Stimulated activated CD8-positive, alpha-beta memory T cell treated with anti-CD3 and anti-CD28 coated beads, Interleukin-7, amount 100 ng/mL, for 24 hours (primary cell): ENCODE results near the gene RSPH10B.
"Not testable (repeated sequence)": the region's sequence is repeated elsewhere in the genome, so short reads cannot be mapped to it uniquely, and the experiment has no call there.

Experiments
- DNase-seq: peaks from one replicate; pipeline ENCODE4 v3.0.0-alpha.2; 2020; ENCODE audit warnings: low read depth

RSPH10B gene

DNA sequence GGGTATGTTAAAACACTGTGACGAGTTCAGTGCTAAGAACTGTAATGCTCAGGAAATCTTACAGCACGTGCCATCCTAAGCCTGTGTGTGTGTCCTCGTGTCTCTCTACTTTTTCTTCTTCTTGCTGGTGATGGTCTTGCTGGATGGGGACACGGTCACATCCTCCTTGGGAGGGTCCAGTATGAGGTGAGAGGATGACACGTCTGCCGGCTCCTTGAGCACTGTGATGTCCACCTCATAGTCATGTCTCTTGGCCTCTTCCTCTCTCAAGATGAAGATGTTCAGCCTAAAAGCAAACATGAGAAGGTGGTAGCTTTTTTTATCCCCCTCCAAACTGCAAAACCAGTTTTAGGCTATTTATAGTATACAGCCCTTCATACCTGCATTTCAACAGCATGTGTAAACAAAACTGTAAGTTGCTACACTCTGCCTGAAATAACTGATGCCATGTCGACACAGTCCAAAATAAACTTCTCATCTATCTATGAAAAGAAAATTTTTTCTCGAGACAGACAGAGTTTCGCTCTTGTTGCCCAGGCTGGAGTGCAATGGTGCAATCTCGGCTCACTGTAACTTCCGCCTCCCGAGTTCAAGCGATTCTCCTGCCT, 44.1 kb downstream of the RSPH10B start:
- DNase-seq, result not testable (repeated sequence)

DNA sequence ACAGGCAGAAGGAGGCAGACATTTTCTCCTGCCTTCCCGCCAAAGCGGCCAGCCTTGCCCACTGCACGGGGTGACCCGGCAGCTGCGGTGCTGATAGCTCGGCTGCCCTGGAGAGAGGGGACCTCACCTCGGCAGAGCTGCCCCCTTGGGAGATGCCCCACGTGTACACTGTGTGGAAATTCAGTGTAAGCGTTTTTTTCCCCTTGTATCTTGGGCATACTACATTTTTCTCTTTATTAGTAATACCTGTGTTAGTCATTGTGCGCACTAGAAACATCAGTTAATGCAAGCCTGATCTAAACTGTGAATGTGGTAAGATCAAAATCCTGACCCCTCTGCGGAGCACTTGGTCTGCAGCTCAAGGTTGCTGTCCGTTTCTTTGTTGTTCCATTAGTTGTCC, 45.9 kb downstream of the RSPH10B start:
- DNase-seq, result not testable (repeated sequence)

DNA sequence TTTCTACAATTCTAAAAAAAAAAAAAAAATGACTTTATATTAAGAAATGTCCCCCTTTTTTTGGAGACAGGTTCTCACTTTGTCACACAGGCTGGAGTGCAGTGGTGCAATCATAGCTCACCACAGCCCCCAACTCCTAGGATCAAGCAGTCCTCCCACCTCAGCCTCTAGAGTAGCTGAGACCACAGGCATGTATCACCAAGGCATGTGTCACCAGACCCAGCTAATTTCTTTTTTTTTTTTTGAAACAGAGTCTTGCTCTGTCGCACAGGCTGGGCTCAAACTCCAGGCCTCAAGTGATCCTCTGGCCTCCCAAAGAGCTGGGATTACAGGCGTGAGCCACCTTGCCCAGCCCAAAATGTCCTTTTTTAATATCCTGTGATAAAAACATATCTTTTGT, 46.3 kb downstream of the RSPH10B start:
- not testable (repeated sequence) for DNase-seq

DNA sequence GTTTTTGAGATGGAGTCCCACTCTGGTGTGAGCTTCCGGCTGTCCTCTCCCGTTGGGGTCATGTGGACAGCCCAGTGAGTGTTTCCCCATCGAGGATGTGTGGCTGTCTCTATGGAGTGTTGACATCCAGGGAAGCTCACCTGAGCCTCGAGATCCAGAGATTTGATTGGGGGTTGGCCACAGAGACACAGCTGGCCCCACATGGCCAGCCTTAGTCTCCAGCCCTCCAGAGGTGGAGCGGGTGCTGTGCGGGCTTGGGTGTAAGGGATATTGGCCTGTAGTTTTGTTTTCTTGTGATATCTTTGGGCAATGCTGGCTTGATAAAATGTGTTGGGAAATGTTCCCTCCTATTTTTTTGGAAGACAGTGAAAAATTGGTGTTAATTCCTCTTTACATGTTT, 54.0 kb downstream of the RSPH10B start:
- DNase-seq, result not testable (repeated sequence)

DNA sequence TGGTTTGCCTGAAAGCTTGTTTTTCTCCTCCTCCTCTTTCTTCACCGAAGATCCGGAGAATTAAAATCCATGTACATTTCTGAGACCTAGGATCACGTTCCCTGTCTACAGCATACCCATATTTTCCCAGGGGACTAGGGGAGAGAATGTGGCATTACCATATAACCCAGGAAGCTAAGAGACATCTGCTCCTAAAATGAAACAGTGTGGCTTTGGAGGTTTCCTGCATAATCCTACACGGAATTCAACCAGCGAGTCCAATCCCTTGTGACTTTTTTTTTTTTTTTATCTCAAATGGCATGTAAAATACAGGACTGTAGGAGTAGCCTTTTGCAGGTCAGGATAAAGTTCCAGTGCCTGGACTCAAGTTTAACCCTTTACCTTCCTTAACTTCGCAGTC, 61.7 kb downstream of the RSPH10B start:
- not testable (repeated sequence) for DNase-seq

DNA sequence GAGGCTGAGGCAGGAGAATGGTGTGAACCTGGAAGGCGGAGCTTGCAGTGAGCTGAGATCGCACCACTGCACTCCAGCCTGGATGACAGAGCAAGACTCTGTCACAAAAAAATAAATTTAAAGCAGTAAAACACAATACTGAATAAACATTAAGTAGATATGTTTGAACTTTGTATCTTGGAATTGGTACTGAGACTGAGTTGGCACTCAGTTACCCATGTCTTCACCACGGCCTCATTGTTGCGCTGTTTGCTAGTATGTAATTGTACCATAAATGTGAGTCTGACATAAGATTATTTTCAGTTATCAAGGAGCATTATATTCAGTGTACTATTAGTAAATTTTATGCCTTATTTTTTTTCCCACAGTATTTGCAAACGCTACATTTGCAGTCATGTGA, 65.8 kb downstream of the RSPH10B start:
- DNase-seq, result not testable (repeated sequence)

DNA sequence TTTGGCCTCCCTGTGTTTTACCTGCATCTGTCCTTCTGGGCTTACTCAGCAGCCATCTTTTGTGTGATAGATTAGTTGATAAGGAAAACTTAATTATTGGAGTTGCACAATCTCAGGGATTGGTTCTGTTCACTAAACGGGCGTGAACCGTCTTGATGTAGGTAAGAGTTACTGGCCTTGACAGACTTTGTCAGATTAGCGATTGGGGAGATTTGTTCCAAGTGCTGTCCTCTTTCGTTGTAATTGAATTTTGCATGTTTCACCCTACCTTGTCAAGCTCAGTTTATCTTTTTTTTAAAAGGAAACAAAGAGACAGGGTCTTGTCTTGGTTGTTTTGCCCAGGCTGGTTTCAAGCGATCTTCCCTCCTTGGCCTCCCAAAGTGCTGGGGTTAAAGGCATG, 67.5 kb downstream of the RSPH10B start:
- DNase-seq, result not testable (repeated sequence)

DNA sequence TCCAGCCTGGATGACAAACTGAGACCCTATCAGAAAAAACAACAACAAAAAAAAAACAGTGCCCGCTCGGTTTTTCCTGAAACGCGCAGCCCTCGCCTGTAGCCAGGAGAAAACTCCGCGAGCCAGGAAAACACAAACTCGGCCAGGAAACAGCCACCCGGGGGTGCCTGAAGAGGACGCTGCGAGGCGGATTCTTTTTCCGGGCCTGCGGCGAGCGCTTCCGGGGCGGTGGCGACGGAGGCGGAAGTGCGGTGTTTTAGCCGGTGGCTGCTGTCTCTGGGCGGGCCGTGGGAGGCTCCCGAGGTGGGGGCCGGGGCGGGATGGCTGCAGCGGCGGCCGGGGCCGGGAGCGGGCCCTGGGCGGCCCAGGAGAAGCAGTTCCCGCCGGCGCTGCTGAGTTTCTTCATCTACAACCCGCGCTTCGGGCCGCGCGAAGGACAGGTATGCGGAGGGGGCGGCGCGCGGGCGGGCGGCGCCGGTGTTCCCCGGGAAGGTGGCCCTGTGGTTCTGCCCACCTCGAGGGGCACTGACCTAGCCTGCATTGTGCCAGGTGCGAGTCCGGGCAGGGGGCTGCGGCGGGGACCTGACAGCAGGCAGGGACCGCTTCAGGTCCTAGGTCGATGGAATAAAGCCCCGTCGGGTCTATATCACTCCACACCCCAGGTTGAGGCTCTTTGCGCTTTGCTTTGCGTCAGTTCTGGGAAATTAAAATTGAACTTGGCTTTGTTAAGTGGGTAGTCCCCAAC, 71.8 kb downstream of the RSPH10B start, which contains the start of gene CCZ1:
Gene CCZ1, plus strand, starts transcription at position 254 of the 745 bp plus-strand sequence. Its CDS starts 67 bp downstream, at position 321.
- peak; percentile 70 for DNase-seq

DNA sequence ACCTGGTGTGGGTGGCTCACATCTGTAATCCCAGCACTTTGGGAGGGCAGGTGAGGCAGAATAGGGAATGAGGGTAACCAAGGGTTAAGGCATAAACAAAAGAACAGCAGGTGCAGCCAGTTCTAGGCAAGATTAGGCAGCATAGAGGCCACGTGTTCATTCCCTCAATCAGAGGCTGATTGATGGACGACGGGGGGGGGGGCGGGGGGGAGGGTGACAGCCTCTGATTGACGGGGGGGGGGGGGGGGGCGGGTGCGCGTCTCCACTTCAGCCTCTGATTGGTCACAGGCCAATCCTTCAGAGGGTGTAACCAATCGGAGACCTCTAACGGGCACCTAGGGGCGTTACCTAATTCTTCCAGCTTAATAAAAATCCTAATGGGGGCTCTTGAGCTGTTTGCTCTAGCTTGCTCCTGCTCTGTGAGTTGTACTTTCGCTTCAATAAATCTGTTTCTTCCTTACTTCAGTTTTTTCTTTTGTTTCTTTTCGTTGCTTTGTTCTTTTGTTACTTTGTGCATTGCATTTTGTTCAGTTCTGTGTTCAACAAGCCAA, 73.0 kb downstream of the RSPH10B start:
- DNase-seq, result not testable (repeated sequence)

DNA sequence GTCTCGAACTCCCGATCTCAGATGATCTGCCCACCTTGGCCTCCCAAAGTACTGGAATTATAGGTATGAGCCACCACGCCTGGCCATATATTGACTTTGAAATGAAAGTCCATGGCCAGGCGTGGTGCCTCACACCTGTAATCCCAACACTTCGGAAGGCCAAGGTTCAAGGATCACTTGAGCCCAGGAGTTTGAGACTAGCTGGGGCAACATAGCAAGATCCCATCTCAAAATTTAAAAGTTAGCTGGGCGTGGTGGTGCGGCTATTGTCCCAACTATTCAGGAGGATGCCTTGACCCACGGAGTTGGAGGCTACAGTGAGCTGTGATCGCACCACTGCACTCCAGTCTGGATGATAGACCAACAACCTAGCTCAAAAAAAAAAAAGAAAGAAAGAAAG, 78.0 kb downstream of the RSPH10B start:
- no peak for DNase-seq

DNA sequence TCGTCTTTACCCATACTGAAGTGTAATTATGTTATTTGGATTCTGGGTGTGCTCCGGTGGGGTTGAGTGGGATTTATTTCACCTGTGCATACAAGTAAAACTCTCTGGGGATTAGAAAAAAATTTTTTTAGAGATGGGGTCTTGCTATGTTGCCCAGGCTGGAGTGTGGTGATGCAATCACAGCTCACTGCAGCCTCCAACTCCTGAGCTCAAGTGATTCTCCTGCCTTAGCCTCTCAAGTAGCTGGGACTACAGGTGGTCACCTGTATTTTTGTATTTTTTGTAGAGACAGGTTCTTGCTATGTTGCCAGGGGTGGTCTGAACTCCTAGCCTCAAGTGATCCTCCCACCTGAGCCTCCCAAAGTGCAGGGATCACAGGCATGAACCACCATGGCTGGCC, 80.2 kb downstream of the RSPH10B start:
- DNase-seq, result not testable (repeated sequence)

DNA sequence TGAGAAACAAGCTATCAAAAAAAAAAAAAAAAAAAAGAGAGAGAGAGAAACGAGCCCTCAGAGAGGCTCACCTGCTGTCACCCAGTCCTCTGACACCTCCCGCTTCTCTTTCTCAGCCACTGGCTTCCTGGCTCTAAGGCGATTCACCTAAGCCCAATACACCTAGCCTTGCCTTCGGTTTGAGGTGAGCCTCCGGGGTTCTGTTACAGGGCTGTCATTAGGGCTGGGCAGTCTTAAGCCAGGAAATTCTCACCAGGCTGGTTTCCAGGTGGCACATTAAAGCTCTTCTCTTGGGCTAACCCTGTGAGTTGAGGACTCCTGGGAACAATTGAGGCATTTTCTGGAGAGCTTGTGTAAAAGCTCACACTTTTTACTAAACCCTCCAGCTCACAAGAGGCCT, 82.5 kb downstream of the RSPH10B start:
- DNase-seq, result not testable (repeated sequence)

DNA sequence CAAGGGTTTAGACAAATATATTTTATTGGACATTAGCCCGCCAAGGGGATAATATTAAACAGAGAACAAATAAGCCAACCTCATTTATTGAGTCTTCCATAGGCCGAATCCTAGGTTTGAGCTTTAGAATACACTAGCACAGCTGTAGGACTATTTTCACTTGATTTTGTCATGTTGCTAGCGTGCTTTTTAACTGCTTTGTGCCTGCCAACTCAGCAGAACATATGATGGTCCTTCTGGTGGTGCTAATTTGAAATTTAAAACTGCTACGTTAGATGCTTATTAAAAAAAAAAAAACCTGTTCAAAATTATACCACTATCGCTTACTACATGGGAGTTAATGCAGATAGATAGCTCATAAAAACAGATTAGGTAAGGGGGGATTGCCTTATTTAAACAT, 86.1 kb downstream of the RSPH10B start:
- DNase-seq, result not testable (repeated sequence)

DNA sequence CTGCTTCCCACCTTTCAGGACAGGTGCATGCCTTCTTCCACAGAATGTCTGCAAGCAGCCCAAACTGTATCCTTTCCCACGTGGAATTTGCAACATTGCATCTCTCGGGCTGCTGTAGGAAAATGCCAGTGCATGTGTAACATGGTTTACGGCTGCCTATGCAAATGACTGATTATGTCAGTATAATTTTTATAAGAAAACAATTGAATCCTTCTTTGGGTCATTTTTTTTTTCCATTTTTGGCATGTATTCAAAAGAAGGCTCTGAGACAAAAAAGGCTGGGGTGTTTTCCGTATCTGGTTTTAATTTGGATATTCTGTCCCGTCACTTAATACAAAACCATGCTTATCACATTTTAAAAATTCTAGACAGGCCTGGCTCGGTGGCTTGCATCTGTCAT, 90.4 kb downstream of the RSPH10B start:
- DNase-seq, result not testable (repeated sequence)

DNA sequence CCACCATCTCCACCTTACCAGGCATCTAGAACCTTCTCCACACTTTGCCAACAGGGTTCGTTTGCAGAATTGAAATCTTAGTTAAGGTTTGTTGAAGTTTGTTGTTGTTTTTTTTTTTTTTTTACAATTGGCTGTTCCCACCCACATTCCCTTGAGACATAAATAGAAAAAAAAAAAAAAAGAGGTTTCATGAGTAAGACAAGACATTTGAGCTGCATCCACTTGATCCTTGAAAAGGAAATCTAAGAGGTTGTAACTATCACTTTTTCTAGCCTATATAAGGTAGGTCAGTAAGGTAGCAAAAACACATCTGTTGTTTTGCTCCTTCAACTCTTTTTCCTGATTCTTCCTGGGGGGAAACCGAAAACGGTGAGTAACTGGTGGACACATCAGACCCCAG, 90.9 kb downstream of the RSPH10B start:
- DNase-seq, result not testable (repeated sequence)
